Measurements from ENCODE around the gene CHGA.

- no peak for TF ChIP-seq ESRRG (CRISPR knock-in tag; IDR thresholded peaks at IDR 0.05)
- TF ChIP-seq, protein P1, sequence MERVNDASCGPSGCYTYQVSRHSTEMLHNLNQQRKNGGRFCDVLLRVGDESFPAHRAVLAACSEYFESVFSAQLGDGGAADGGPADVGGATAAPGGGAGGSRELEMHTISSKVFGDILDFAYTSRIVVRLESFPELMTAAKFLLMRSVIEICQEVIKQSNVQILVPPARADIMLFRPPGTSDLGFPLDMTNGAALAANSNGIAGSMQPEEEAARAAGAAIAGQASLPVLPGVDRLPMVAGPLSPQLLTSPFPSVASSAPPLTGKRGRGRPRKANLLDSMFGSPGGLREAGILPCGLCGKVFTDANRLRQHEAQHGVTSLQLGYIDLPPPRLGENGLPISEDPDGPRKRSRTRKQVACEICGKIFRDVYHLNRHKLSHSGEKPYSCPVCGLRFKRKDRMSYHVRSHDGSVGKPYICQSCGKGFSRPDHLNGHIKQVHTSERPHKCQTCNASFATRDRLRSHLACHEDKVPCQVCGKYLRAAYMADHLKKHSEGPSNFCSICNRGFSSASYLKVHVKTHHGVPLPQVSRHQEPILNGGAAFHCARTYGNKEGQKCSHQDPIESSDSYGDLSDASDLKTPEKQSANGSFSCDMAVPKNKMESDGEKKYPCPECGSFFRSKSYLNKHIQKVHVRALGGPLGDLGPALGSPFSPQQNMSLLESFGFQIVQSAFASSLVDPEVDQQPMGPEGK (CRISPR knock-in tag; IDR thresholded peaks at IDR 0.05; ENCODE audit: borderline replicate concordance), result no peak
- TF ChIP-seq CSDC2 (CRISPR knock-in tag; IDR thresholded peaks at IDR 0.05), result no peak
- TF ChIP-seq ZNF565 (CRISPR knock-in tag; conservative IDR thresholded peaks at IDR 0.05; ENCODE audit: low read depth), result no peak
- no peak for TF ChIP-seq TCF4 (CRISPR knock-in tag; IDR thresholded peaks at IDR 0.05; ENCODE audit: borderline replicate concordance)
- no peak for TF ChIP-seq GLIS3 (CRISPR knock-in tag; IDR thresholded peaks at IDR 0.05)
- no peak for TF ChIP-seq TSHZ2 (CRISPR knock-in tag; IDR thresholded peaks at IDR 0.05)
- no peak for TF ChIP-seq ARNTL (CRISPR knock-in tag; IDR thresholded peaks at IDR 0.05; ENCODE audit: borderline replicate concordance, low read depth)
These were observed 19.6 kb upstream of the CHGA start for GRCh38 chr14:92903359-92903758.
